H1 (cell line): ENCODE data around the gene AMN. TPM values are rescaled to one million over a fixed set of nuclear protein-coding genes. Genes with fewer than 3 reads are reported as not detected.

ENCODE experiments used
- CTCF ChIA-PET: fragments of 300-600 bp; sonication (Branson Sonifier 250); formaldehyde crosslinking; loops from one replicate; lab custom pipeline; 2021; ENCODE audit not compliant: partially characterized antibody; lab: Charles Lee
- POLR2A ChIA-PET: fragments of 300-600 bp; sonication (Branson Sonifier 250); formaldehyde crosslinking; loops from one replicate; lab custom pipeline; 2021; ENCODE audit warnings: inconsistent platforms; ENCODE audit not compliant: partially characterized antibody; lab: Charles Lee
- DNase-seq, 2 experiments: peaks; one replicate each; pipeline versions ENCODE4 v3.0.0 to v3.0.0-alpha.2; 2010 to 2022; ENCODE audit warnings: low spot score in 2 of 2, low read depth in 1 of 2, mixed read lengths in 1 of 2
- FAIRE-seq: peaks from 2 replicates; lab custom pipeline; 2011; peaks lifted over from hg19 to GRCh38; lab: Jason Lieb, UNC
- H2AFZ ChIP-seq: 2 replicates; pipeline ENCODE4 v1.8.1; 2012; ENCODE audit warnings: low read length, inconsistent platforms
- H2AK5ac ChIP-seq: 2 replicates; pipeline ENCODE4 v1.6.1; 2013; ENCODE audit warnings: low read depth, low read length
- H2BK120ac ChIP-seq: replicated peaks from 2 replicates; pipeline ENCODE3; 2013; ENCODE audit warnings: low read depth, low read length, inconsistent platforms
- H2BK12ac ChIP-seq: 2 replicates; pipeline ENCODE4 v1.6.1; 2013; ENCODE audit warnings: low read depth, low read length
- H2BK15ac ChIP-seq: 2 replicates; pipeline ENCODE4 v1.6.1; 2013; ENCODE audit warnings: low read length
- H2BK20ac ChIP-seq: 2 replicates; pipeline ENCODE4 v1.6.1; 2013; ENCODE audit warnings: low read length
- H2BK5ac ChIP-seq: 2 replicates; pipeline ENCODE4 v1.6.1; 2013; ENCODE audit warnings: low read depth, low read length
- H3K14ac ChIP-seq: 2 replicates; pipeline ENCODE4 v1.6.1; 2013; ENCODE audit warnings: inconsistent platforms; ENCODE audit not compliant: insufficient read length
- H3K18ac ChIP-seq: 2 replicates; pipeline ENCODE4 v1.6.1; 2013; ENCODE audit warnings: low read length; ENCODE audit errors: extremely low read depth
- H3K23ac ChIP-seq: 2 replicates; pipeline ENCODE4 v1.6.1; 2013; ENCODE audit warnings: inconsistent platforms; ENCODE audit not compliant: insufficient read length
- H3K23me2 ChIP-seq: 2 replicates; pipeline ENCODE4 v1.6.1; 2013; ENCODE audit warnings: low read depth, low read length
- H3K27ac ChIP-seq: 2 replicates; pipeline ENCODE4 v1.6.1; 2011; ENCODE audit warnings: low read depth, low read length, inconsistent platforms
- H3K27me3 ChIP-seq, 4 experiments: replicated peaks in 1 of 4; 1 replicate in 1 of 4; 2 replicates in 3 of 4; pipeline versions ENCODE4 v1.6.1 to v1.8.1; 2011 to 2013; ENCODE audit warnings: low read length in 3 of 4, mild to moderate bottlenecking in 3 of 4, inconsistent platforms in 2 of 4, mixed read lengths in 2 of 4, moderate library complexity in 1 of 4; ENCODE audit not compliant: control insufficient read depth in 3 of 4, insufficient read depth in 3 of 4; ENCODE audit errors: extremely low read depth in 1 of 4
- H3K36me3 ChIP-seq, 4 experiments: 2 replicates each; pipeline versions ENCODE4 v1.6.1 to v1.8.1; 2011 to 2013; ENCODE audit warnings: mild to moderate bottlenecking in 4 of 4, low read length in 3 of 4, moderate library complexity in 2 of 4, control low read depth in 1 of 4, inconsistent platforms in 1 of 4; ENCODE audit not compliant: insufficient read depth in 4 of 4, control insufficient read depth in 2 of 4
- H3K4ac ChIP-seq: replicated peaks from 2 replicates; pipeline ENCODE3; 2013; ENCODE audit warnings: low read length, low read depth, mixed read lengths, inconsistent platforms; ENCODE audit not compliant: insufficient read length
- H3K4me1 ChIP-seq, 4 experiments: replicated peaks in 1 of 4; 1 replicate in 1 of 4; 2 replicates in 3 of 4; pipeline versions ENCODE4 v1.6.1 to v1.8.1; 2011 to 2013; ENCODE audit warnings: low read length in 3 of 4, inconsistent platforms in 2 of 4, mixed read lengths in 1 of 4; ENCODE audit not compliant: insufficient read depth in 4 of 4, control insufficient read depth in 3 of 4
- H3K4me2 ChIP-seq, 2 experiments: 2 replicates each; pipeline versions ENCODE4 v1.6.1 to v1.8.1; 2011 to 2013; ENCODE audit warnings: low read depth in 2 of 2, low read length in 2 of 2, control low read depth in 1 of 2, inconsistent platforms in 1 of 2, mild to moderate bottlenecking in 1 of 2; ENCODE audit not compliant: insufficient read depth in 1 of 2
- H3K4me3 ChIP-seq, 4 experiments: fragments of 200-600, 300-600 bp in 1 of 4; sonication (generic), shearing (Covaris generic), sonication (Bioruptor Twin) in 1 of 4; 2 replicates each; pipeline versions ENCODE4 v1.5.1 to v1.8.1; 2011 to 2016; ENCODE audit warnings: low read length in 4 of 4, low read depth in 3 of 4, control low read depth in 2 of 4, inconsistent platforms in 2 of 4, mild to moderate bottlenecking in 2 of 4, mixed read lengths in 1 of 4, moderate library complexity in 1 of 4; ENCODE audit not compliant: insufficient read depth in 2 of 4; ENCODE audit errors: extremely low read depth in 1 of 4
- H3K56ac ChIP-seq: replicated peaks from 2 replicates; pipeline ENCODE3; 2013; ENCODE audit warnings: low read depth, mild to moderate bottlenecking, mixed read lengths, low read length, inconsistent platforms; ENCODE audit not compliant: insufficient read length
- H3K79me1 ChIP-seq: 2 replicates; pipeline ENCODE4 v1.6.1; 2013; ENCODE audit warnings: low read depth, low read length, control low read depth
- H3K79me2 ChIP-seq, 2 experiments: 2 replicates each; pipeline versions ENCODE4 v1.6.1 to v1.8.1; 2012 to 2013; ENCODE audit warnings: low read length in 2 of 2, mild to moderate bottlenecking in 2 of 2, inconsistent platforms in 1 of 2; ENCODE audit not compliant: insufficient read depth in 2 of 2, control insufficient read depth in 1 of 2
- H3K9ac ChIP-seq, 4 experiments: replicated peaks in 1 of 4; 1 replicate in 1 of 4; 2 replicates in 3 of 4; pipeline versions ENCODE4 v1.6.1 to v1.8.1; 2011 to 2013; ENCODE audit warnings: low read depth in 3 of 4, low read length in 3 of 4, control low read depth in 2 of 4, mild to moderate bottlenecking in 2 of 4, moderate library complexity in 2 of 4, inconsistent platforms in 1 of 4; ENCODE audit errors: extremely low read depth in 1 of 4
- H3K9me3 ChIP-seq, 2 experiments: 2 replicates each; pipeline versions ENCODE4 v1.6.1 to v1.8.1; 2012 to 2013; ENCODE audit warnings: mild to moderate bottlenecking in 2 of 2, moderate library complexity in 2 of 2, control low read depth in 1 of 2, inconsistent platforms in 1 of 2, low read depth in 1 of 2, low read length in 1 of 2, mixed read lengths in 1 of 2; ENCODE audit not compliant: insufficient read depth in 2 of 2
- H4K20me1 ChIP-seq, 2 experiments: replicated peaks in 1 of 2; 2 replicates each; pipeline versions ENCODE3 to v1.8.1; 2011 to 2013; ENCODE audit warnings: inconsistent platforms in 2 of 2, low read length in 2 of 2, mild to moderate bottlenecking in 1 of 2; ENCODE audit not compliant: insufficient read depth in 2 of 2, control insufficient read depth in 1 of 2
- H4K5ac ChIP-seq: 2 replicates; pipeline ENCODE4 v1.6.1; 2013; ENCODE audit warnings: low read length, low read depth, mixed read lengths, inconsistent platforms; ENCODE audit not compliant: insufficient read length
- H4K8ac ChIP-seq: 2 replicates; pipeline ENCODE4 v1.8.0; 2013; ENCODE audit warnings: mild to moderate bottlenecking, moderate library complexity, low read length, inconsistent platforms; ENCODE audit not compliant: insufficient read depth; ENCODE audit errors: extremely low read depth
- H4K91ac ChIP-seq: replicated peaks from 2 replicates; pipeline ENCODE3; 2013; ENCODE audit warnings: low read length, mixed read lengths, inconsistent platforms; ENCODE audit not compliant: insufficient read length
- BRCA1 ChIP-seq: IDR thresholded peaks from 2 replicates; pipeline ENCODE4 v1.6.1; 2012; ENCODE audit warnings: low read depth, low read length, improper control_type of control experiment
- EP300 ChIP-seq, 2 experiments: IDR thresholded peaks; 1 replicate in 1 of 2; 2 replicates in 1 of 2; pipeline ENCODE4 v1.6.1; 2011 to 2012; ENCODE audit warnings: low read depth in 2 of 2, low read length in 2 of 2, mild to moderate bottlenecking in 2 of 2, borderline replicate concordance in 1 of 2, inconsistent platforms in 1 of 2, moderate library complexity in 1 of 2
- GABPA ChIP-seq: IDR thresholded peaks from 2 replicates; pipeline ENCODE4 v1.6.1; 2011; ENCODE audit warnings: mild to moderate bottlenecking, low read length, moderate library complexity, borderline replicate concordance; ENCODE audit not compliant: insufficient read depth
- GTF2F1 ChIP-seq: IDR thresholded peaks from 2 replicates; pipeline ENCODE4 v1.6.1; 2012; ENCODE audit warnings: low read depth, low read length, improper control_type of control experiment, borderline replicate concordance
- HDAC6 ChIP-seq: IDR thresholded peaks from one replicate; pipeline ENCODE4 v1.7.1; 2012; ENCODE audit warnings: low read depth, mild to moderate bottlenecking, inconsistent platforms, low read length, moderate library complexity
- KDM4A ChIP-seq: IDR thresholded peaks from one replicate; pipeline ENCODE4 v1.7.1; 2012; ENCODE audit warnings: low read depth, mild to moderate bottlenecking, moderate library complexity, low read length, inconsistent platforms; ENCODE audit not compliant: severe bottlenecking
- NANOG ChIP-seq: IDR thresholded peaks from 2 replicates; pipeline ENCODE4 v1.6.1; 2011; ENCODE audit warnings: low read length, low read depth, mild to moderate bottlenecking, inconsistent platforms; ENCODE audit not compliant: insufficient read depth, poor library complexity, severe bottlenecking
- RXRA ChIP-seq: IDR thresholded peaks from 2 replicates; pipeline ENCODE4 v1.6.1; 2011; ENCODE audit warnings: low read depth, mild to moderate bottlenecking, low read length, moderate library complexity; ENCODE audit not compliant: insufficient read depth
- SAP30 ChIP-seq: fragments of 300-600 bp; sonication (generic); IDR thresholded peaks from 2 replicates; pipeline ENCODE4 v1.7.1; 2012; ENCODE audit warnings: low read length, moderate library complexity, mild to moderate bottlenecking, inconsistent platforms; ENCODE audit not compliant: insufficient read depth, insufficient replicate concordance
- SIRT6 ChIP-seq: IDR thresholded peaks from one replicate; pipeline ENCODE4 v1.7.1; 2012; ENCODE audit warnings: low read length, inconsistent platforms
- SIX5 ChIP-seq: IDR thresholded peaks from 2 replicates; pipeline ENCODE4 v1.6.1; 2011; ENCODE audit warnings: mild to moderate bottlenecking, low read depth, low read length
- SP2 ChIP-seq: IDR thresholded peaks from 2 replicates; pipeline ENCODE4 v1.6.1; 2012; ENCODE audit warnings: mild to moderate bottlenecking, low read length, inconsistent platforms
- TCF12 ChIP-seq: IDR thresholded peaks from 2 replicates; pipeline ENCODE4 v1.6.1; 2011; ENCODE audit warnings: low read depth, mild to moderate bottlenecking, low read length
- YY1 ChIP-seq: IDR thresholded peaks from 2 replicates; pipeline ENCODE4 v1.6.1; 2011; ENCODE audit warnings: low read depth, mild to moderate bottlenecking, low read length
- WGBS, 2 experiments: shearing (Covaris generic) in 1 of 2; methylation state at CpG; one replicate each; pipeline versions ENCODE4 v1.1.6 to v1.1.7; 2013 to 2015; ENCODE audit warnings: low lambda C conversion rate in 2 of 2, mixed read lengths in 2 of 2, inconsistent platforms in 1 of 2, low coverage in 1 of 2, missing lambda C conversion rate in 1 of 2; ENCODE audit not compliant: insufficient replicate concordance in 2 of 2, insufficient coverage in 1 of 2, insufficient read length in 1 of 2; ENCODE audit errors: extremely low coverage in 1 of 2, missing lambda C conversion rate in 1 of 2; 5-methylcytosine and 5-hydroxymethylcytosine counted together
- polyA plus RNA-seq, 7 experiments: library from polyadenylated mRNA; depleted of rRNA in 3 of 7; stranded (reverse) in 5 of 7; unstranded in 2 of 7; fragments of >200 nt in 5 of 7; fragments of 200-250 nt in 2 of 7; gene quantifications; 1 replicate in 5 of 7; 2 replicates in 1 of 7; 4 replicates in 1 of 7; pipeline versions ENCODE4 v1.2.1 to v1.2.3, GENCODE V29; 2011 to 2013; ENCODE audit warnings: missing spikeins in 2 of 7, mixed read lengths in 2 of 7
- total RNA-seq: library from RNA; stranded (reverse); fragmentation: NEBNext Ultra II Directional; extraction: Animal tissue kit (Norgen Biotek cat#: 25700); gene quantifications from 2 replicates; pipeline ENCODE4 v1.2.1, GENCODE V29; 2021

Gene AMN
- total and polyA plus RNA-seq, 2 of the 8 experiments (the other 6 are each of a cell fraction or from before 2014, with no cell fraction given): 0.77 to 1.5 TPM

DNA sequence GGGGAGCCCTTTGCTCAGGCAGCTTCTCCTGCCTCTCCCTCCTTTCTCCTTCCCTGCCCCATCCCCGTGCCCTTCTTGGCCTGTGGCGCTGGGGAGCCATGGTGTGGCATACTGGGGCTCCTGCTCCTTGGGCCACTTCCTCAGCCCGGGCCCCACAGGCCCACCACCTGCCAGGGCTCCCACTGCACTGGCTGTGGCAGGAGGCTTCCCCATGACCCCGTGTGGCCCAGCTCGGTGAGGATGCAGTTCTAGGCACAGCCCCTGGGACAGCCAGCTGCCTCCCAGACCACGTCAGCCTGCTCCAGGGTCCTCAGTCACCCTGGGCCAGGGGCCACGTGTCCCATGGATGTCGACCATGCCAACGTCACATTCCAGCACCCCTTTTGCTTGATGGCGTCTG is 13.0 kb upstream of the AMN start:
- H3K4me1 ChIP-seq: no peaks in the 10 kb centered on the region; a peak in 1 of 7 replicates
- no peak overlapping the region for H3K18ac ChIP-seq
- no peaks in the 10 kb centered on the region for H3K79me2 ChIP-seq
- no peaks in the 10 kb centered on the region for H4K20me1 ChIP-seq
- H3K27ac ChIP-seq: no peak overlapping the region
- H3K27me3 ChIP-seq: no peaks in the 10 kb centered on the region
- H3K23me2 ChIP-seq: no peaks in the 10 kb centered on the region
- no peak overlapping the region for H3K14ac ChIP-seq
- H2BK5ac ChIP-seq: no peak overlapping the region
- no peak overlapping the region for H4K91ac ChIP-seq
- H2BK12ac ChIP-seq: no peak overlapping the region
- DNase-seq: no peak
- H3K36me3 ChIP-seq: peaks cover 0 to 21% (median 7%) of the 10 kb centered on the region in 4 experiments; a peak in 3 of 8 replicates
- H3K4me2 ChIP-seq: no peak overlapping the region
- no peak overlapping the region for H3K4me3 ChIP-seq
- H4K8ac ChIP-seq: no peak overlapping the region
- H3K56ac ChIP-seq: no peak overlapping the region
- H2AFZ ChIP-seq: no peak overlapping the region
- H3K4ac ChIP-seq: no peak overlapping the region
- H2BK15ac ChIP-seq: no peak overlapping the region
- no peak overlapping the region for H2BK120ac ChIP-seq
- FAIRE-seq: no peak
- WGBS, 2 experiments: 86% methylated on average over 10 of the region's 10 CpGs; no CpG with 5 or more reads in 1 of the 2 experiments
- no peak overlapping the region for H3K9ac ChIP-seq
- H4K5ac ChIP-seq: no peak overlapping the region
- H2AK5ac ChIP-seq: 0 out of 2 replicates have a peak overlapping the region, but pooled peaks have one; percentile 28
- ChIA-PET POLR2A (no interaction called here), CTCF (interaction anchor here (0.6 to 2.3 kb wide), 3 partner anchors 215 to 343 kb away, joined by 3 to 6 read pairs (median 3); no protein-coding TSS in a partner anchor)
- no peak overlapping the region for H3K23ac ChIP-seq
- H3K9me3 ChIP-seq: peaks cover 3 to 15% of the 10 kb centered on the region in 2 experiments; a peak in 2 of 4 replicates
- no peak overlapping the region for H2BK20ac ChIP-seq
- no peaks in the 10 kb centered on the region for H3K79me1 ChIP-seq
- TF ChIP-seq RXRA: no peak
- no peak for TF ChIP-seq BRCA1
- TF ChIP-seq SAP30: no peak
- TF ChIP-seq SIX5: no peak
- no peak for TF ChIP-seq EP300 (IDR thresholded peaks at IDR 0.05; ENCODE audit: borderline replicate concordance in 1 of 2, low read depth in 2 of 2, low read length in 2 of 2)
- no peak for TF ChIP-seq GTF2F1
- no peak for TF ChIP-seq NANOG
- TF ChIP-seq GABPA: no peak
- no peak for TF ChIP-seq YY1
- no peak for TF ChIP-seq TCF12
- TF ChIP-seq SP2: no peak
- no peak for TF ChIP-seq HDAC6
- no peak for TF ChIP-seq SIRT6
- TF ChIP-seq KDM4A: no peak
